ENCODE data around the gene HPS6. TPM values are rescaled to one million over a fixed set of nuclear protein-coding genes. Genes with fewer than 3 reads are reported as not detected.

Gene HPS6
- polyA plus RNA-seq, 3 donors, result 2.9 to 27.3 (median 23.6) TPM

DNA sequence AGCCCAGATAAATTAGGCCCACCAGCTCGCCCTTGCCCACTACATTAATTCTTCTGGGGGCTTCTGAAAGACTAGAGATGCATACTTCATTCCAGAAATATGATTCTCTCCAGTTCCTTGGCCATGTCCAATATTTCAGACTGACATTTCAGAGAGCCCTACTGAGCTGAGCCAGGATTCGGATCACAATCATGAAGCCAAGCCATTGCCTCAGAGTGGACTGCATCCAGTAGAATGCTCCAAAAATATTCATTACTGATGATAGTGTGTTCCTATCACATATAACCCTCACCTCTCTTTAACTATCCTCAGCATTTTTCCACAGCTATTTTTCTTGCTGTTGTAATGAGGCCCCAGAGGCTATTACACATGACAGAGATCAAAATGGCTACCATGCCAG is 47.9 kb upstream of the HPS6 start:
- H3K27me3 Mint-ChIP-seq (ENCODE audit: low read depth in 3 of 3), result no peaks in the 10 kb centered on the region
- TF ChIP-seq, protein P1, sequence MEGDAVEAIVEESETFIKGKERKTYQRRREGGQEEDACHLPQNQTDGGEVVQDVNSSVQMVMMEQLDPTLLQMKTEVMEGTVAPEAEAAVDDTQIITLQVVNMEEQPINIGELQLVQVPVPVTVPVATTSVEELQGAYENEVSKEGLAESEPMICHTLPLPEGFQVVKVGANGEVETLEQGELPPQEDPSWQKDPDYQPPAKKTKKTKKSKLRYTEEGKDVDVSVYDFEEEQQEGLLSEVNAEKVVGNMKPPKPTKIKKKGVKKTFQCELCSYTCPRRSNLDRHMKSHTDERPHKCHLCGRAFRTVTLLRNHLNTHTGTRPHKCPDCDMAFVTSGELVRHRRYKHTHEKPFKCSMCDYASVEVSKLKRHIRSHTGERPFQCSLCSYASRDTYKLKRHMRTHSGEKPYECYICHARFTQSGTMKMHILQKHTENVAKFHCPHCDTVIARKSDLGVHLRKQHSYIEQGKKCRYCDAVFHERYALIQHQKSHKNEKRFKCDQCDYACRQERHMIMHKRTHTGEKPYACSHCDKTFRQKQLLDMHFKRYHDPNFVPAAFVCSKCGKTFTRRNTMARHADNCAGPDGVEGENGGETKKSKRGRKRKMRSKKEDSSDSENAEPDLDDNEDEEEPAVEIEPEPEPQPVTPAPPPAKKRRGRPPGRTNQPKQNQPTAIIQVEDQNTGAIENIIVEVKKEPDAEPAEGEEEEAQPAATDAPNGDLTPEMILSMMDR (IDR thresholded peaks at IDR 0.05), result no peak
- no peaks in the 10 kb centered on the region for H3K4me1 ChIP-seq (ENCODE audit: control insufficient read depth in 1 of 2, insufficient read depth in 2 of 2, low read length in 2 of 2)
- H2AFZ ChIP-seq (ENCODE audit: insufficient read depth, low read depth, low read length, poor library complexity, severe bottlenecking), result no peak overlapping the region
- H3K9ac ChIP-seq (ENCODE audit: insufficient read depth, low read length, poor library complexity, severe bottlenecking), result no peak overlapping the region
- no peaks in the 10 kb centered on the region for H3K4me1 Mint-ChIP-seq
- H3K27ac ChIP-seq (ENCODE audit: low read depth in 1 of 2, low read length in 2 of 2), result no peak overlapping the region
- 83% methylated on average over 1 of the region's 2 CpGs for WGBS (ENCODE audit: insufficient coverage)
- intact Hi-C loops (cut with micrococcal nuclease), result no loop called here
- H3K79me2 ChIP-seq (ENCODE audit: insufficient read depth, low read length), result no peaks in the 10 kb centered on the region
- peaks cover 67 to 94% of the 10 kb centered on the region in 2 donors for H3K36me3 ChIP-seq (replicated peaks in 1 of 2; ENCODE audit: control insufficient read depth in 1 of 2, insufficient read depth in 2 of 2, low read length in 2 of 2)
- H3K4me3 Mint-ChIP-seq, result no peak overlapping the region
- no peak overlapping the region for H3K4me3 ChIP-seq (replicated peaks in 1 of 3; ENCODE audit: low read depth in 2 of 3, low read length in 3 of 3)
- no peak for DNase-seq
- no peaks in the 10 kb centered on the region for H3K9me3 ChIP-seq (replicated peaks in 1 of 2; ENCODE audit: control insufficient read depth in 1 of 2, insufficient read depth in 1 of 2, low read length in 2 of 2)
- no peak overlapping the region for H3K27ac Mint-ChIP-seq
- no peaks in the 10 kb centered on the region for H3K9me3 Mint-ChIP-seq
- H3K27me3 ChIP-seq (ENCODE audit: control insufficient read depth in 2 of 2, insufficient read depth in 2 of 2, low read length in 2 of 2), result no peaks in the 10 kb centered on the region
- no peak overlapping the region for H3K4me2 ChIP-seq (replicated peaks; ENCODE audit: extremely low read depth, low read length, poor library complexity, severe bottlenecking)
- peaks cover 7% of the 10 kb centered on the region for H4K20me1 ChIP-seq (ENCODE audit: insufficient read depth, low read length)
- H3K36me3 Mint-ChIP-seq, result peaks cover 58 to 83% of the 10 kb centered on the region in 2 donors

- no peak overlapping the region for H3K4me3 ChIP-seq (replicated peaks in 1 of 3; ENCODE audit: low read depth in 2 of 3, low read length in 3 of 3)
- WGBS (ENCODE audit: insufficient coverage), result no CpG with 5 or more reads among the region's 2 CpGs
- H3K4me2 ChIP-seq (replicated peaks; ENCODE audit: extremely low read depth, low read length, poor library complexity, severe bottlenecking), result no peak overlapping the region
- Mint-ChIP-seq H3K4me1 (peaks cover 19% of the 10 kb centered on the region), H3K27me3 (ENCODE audit: low read depth in 3 of 3) (no peaks in the 10 kb centered on the region), H3K4me3 (no peak overlapping the region), H3K27ac (no peak overlapping the region), H3K36me3 (peaks cover 40 to 87% of the 10 kb centered on the region in 2 donors), H3K9me3 (no peaks in the 10 kb centered on the region)
- DNase-seq, result no peak
- intact Hi-C loops (cut with micrococcal nuclease), result no loop called here
- H3K79me2 ChIP-seq (ENCODE audit: insufficient read depth, low read length), result no peaks in the 10 kb centered on the region
- peaks cover 20 to 21% of the 10 kb centered on the region in 2 donors for H3K4me1 ChIP-seq (ENCODE audit: control insufficient read depth in 1 of 2, insufficient read depth in 2 of 2, low read length in 2 of 2)
- peaks cover 6% of the 10 kb centered on the region for H4K20me1 ChIP-seq (ENCODE audit: insufficient read depth, low read length)
- H3K9me3 ChIP-seq (replicated peaks in 1 of 2; ENCODE audit: control insufficient read depth in 1 of 2, insufficient read depth in 1 of 2, low read length in 2 of 2), result no peaks in the 10 kb centered on the region
- TF ChIP-seq, protein P1 (IDR thresholded peaks at IDR 0.05), result no peak
- H3K27ac ChIP-seq (ENCODE audit: low read depth in 1 of 2, low read length in 2 of 2), result no peak overlapping the region
- H3K9ac ChIP-seq (ENCODE audit: insufficient read depth, low read length, poor library complexity, severe bottlenecking), result no peak overlapping the region
- no peak overlapping the region for H2AFZ ChIP-seq (ENCODE audit: insufficient read depth, low read depth, low read length, poor library complexity, severe bottlenecking)
- no peaks in the 10 kb centered on the region for H3K27me3 ChIP-seq (ENCODE audit: control insufficient read depth in 2 of 2, insufficient read depth in 2 of 2, low read length in 2 of 2)
- peaks cover 51 to 77% of the 10 kb centered on the region in 2 donors for H3K36me3 ChIP-seq (replicated peaks in 1 of 2; ENCODE audit: control insufficient read depth in 1 of 2, insufficient read depth in 2 of 2, low read length in 2 of 2)
Measured at GRCh38 chr10:102020938-102021337, 44.2 kb upstream of the HPS6 start.

Measured in CD14-positive monocyte (primary cell).